HG03432 (cell line): ENCODE data around the gene SLC7A5.

Experiments
- ATAC-seq: cut with Tn5 transposase; IDR thresholded peaks from one replicate; pipeline ENCODE4 v1.9.1; 2021; ENCODE audit warnings: mild to moderate bottlenecking, moderate library complexity; ENCODE audit not compliant: unreplicated experiment

SLC7A5 gene

GRCh38 chr16:87847785-87848675, 21.3 kb downstream of the SLC7A5 start:
- no peak for ATAC-seq

GRCh38 chr16:87847467-87847784, 21.9 kb downstream of the SLC7A5 start:
- no peak for ATAC-seq

- no peak for ATAC-seq
Measured at GRCh38 chr16:87846705-87847466, 22.4 kb downstream of the SLC7A5 start.

- ATAC-seq: no peak
Measured at GRCh38 chr16:87845807-87846619, 23.3 kb downstream of the SLC7A5 start.

GRCh38 chr16:87845213-87845612, 24.1 kb downstream of the SLC7A5 start:
- ATAC-seq: no peak

GRCh38 chr16:87844809-87845208, 24.5 kb downstream of the SLC7A5 start:
- no peak for ATAC-seq

- no peak for ATAC-seq
Measured at GRCh38 chr16:87844120-87844733, 25.1 kb downstream of the SLC7A5 start.

GRCh38 chr16:87843678-87844105, 25.6 kb downstream of the SLC7A5 start:
- ATAC-seq: no peak

- ATAC-seq: no peak
Measured at GRCh38 chr16:87842209-87842869, 27.0 kb downstream of the SLC7A5 start.

GRCh38 chr16:87841340-87842208, 27.7 kb downstream of the SLC7A5 start:
- no peak for ATAC-seq

GRCh38 chr16:87840271-87840978, 28.9 kb downstream of the SLC7A5 start:
- ATAC-seq: no peak

GRCh38 chr16:87839542-87840270, 29.6 kb downstream of the SLC7A5 start:
- ATAC-seq: no peak

- no peak for ATAC-seq
Measured at GRCh38 chr16:87838643-87839541, 30.4 kb downstream of the SLC7A5 start.

- no peak for ATAC-seq
Measured at GRCh38 chr16:87837627-87838289, 31.5 kb downstream of the SLC7A5 start.

- ATAC-seq: no peak
Measured at GRCh38 chr16:87836844-87837581, 32.3 kb downstream of the SLC7A5 start.

- no peak for ATAC-seq
Measured at GRCh38 chr16:87836346-87836843, 32.9 kb downstream of the SLC7A5 start.
